GM19023 (cell line): ENCODE measurements around the gene GIPC2.
A peak's percentile ranks its signal among the peaks of the same experiment; 100 is the strongest.

Experiments used
- ATAC-seq: cut with Tn5 transposase; IDR thresholded peaks from one replicate; pipeline ENCODE4 v1.9.1; 2021; ENCODE audit warnings: mild to moderate bottlenecking, moderate library complexity; ENCODE audit not compliant: unreplicated experiment

GIPC2 gene

GRCh38 chr1:78035121-78035520 is 10.6 kb upstream of the GIPC2 start:
- ATAC-seq = no peak

GRCh38 chr1:78036450-78036849 is 9.3 kb upstream of the GIPC2 start:
- no peak for ATAC-seq

- no peak for ATAC-seq
Measured at GRCh38 chr1:78038071-78038470, 7.7 kb upstream of the GIPC2 start.

DNA sequence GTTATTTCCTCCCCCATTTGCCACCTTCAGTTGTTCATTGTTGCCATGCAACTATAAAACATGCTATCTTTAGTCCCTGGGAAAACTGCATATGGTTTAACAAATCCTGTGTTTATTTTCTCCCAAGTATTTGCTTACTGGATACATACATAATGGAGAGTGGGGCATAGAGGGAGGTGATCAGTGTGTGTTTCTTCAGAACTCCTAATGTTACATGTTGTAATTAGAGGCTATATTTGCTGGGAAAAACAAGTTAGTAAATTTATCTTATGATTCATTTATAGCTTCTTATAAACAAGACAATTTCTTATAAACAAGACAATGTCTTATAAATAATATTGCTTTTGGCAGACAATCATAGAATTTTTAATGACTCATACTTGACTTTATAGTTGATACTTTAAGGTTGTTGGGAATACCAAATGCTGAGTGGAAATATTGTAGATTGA is 7.3 kb upstream of the GIPC2 start:
- ATAC-seq = no peak

- no peak for ATAC-seq
Measured at GRCh38 chr1:78040484-78041089, 5.2 kb upstream of the GIPC2 start.

DNA sequence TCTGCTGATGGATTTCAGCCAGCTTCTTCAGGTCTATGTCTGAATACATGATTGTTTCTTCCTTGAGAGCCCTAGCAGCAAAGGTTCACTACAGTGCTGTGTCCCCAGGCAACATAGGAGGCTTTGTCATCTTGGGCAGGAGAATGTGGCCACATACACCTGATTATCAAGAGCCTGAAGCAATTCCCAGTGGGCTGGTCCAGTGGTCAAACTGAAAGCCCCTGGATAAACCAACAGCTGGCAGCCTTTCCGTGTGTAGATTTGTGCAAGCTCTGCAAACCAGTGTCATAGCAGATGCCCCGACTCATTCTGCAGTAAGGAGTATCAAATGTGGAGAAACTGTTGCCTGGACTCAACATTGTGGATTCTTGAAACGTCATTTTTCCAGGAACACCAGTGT is 2.3 kb upstream of the GIPC2 start:
- ATAC-seq = no peak

- ATAC-seq = no peak
Measured at GRCh38 chr1:78044796-78045562, 787 bp upstream of the GIPC2 start.

- ATAC-seq = no peak
Measured at GRCh38 chr1:78045563-78045925, 222 bp upstream of the GIPC2 start.

GRCh38 chr1:78047106-78047505 is 1.3 kb downstream of the GIPC2 start:
- ATAC-seq = no peak

- no peak for ATAC-seq
Measured at GRCh38 chr1:78047631-78048030, 1.9 kb downstream of the GIPC2 start.

DNA sequence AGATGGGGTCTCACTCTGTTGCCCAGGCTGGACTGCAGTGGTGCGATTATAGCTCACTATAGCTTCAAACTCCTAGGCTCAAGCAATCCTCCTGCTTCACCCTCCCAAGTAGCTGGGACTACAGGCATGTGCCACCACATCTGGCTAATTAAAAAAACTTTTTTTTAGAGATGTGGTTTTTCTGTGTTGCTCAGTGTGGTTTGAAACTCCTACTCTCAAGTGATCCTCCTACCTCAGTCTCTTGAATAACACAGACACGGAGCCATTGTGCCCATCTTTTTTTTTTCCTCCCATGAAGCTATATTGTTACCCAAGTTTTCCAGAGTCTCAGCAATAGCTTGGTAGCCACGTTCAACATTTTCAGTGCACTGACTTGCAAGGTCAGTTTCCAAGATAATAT is 2.7 kb downstream of the GIPC2 start:
- ATAC-seq = no peak

- no peak for ATAC-seq
Measured at GRCh38 chr1:78049396-78049795, 3.6 kb downstream of the GIPC2 start.

- no peak for ATAC-seq
Measured at GRCh38 chr1:78051005-78051404, 5.2 kb downstream of the GIPC2 start.

DNA sequence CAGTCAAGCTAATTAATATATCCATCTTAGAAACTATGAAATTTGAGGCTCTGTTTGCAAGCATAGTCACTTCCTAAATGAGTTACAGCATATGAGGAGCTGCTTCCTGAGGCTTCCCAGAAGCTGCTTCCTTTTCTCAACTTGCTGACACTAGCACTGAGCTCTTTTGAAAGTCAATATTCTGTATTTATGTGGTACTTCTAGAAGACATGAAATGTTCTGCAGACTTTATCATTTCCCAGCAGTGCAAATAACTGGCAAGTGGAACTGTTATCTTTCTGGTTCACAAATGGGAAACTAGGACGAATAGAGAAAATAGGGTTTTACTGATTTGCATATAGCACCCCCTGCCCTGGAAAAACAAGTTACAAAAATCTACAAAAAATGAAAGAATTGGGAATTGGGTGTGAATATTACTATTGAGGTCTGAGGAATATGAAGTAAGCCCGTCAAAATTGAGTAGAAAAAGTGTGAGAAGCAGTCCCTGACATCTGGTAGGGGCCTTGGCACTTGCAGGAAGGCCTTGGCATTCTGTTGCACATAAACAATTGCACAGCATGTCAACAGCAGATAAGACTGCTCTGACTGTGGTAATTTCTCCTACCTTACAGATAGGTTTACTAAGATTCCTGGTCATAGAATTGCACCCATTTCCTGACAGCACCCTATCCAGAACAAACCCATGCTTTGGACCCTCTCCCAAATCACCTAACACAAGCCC is 7.1 kb downstream of the GIPC2 start:
- ATAC-seq = no peak

DNA sequence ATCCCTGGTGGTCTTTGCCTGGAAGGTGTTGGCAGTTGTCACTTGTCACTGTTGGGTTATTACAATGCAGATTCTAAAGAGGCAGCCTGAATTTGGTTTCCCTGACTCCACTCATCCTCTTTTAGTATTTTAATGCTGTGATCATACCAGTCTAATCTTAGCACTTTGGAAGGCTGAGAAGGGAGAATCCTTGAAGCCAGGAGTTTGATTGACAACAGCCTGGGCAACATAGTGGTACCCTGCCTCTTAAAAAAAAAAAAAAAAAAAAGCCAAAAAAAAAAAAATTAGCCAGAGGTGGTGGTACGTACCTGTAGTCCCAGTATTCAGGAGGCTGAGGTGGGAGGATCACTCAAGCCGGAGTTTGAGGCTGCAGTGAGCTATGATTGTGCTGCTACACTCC is 7.7 kb downstream of the GIPC2 start:
- no peak for ATAC-seq

- no peak for ATAC-seq
Measured at GRCh38 chr1:78054559-78054958, 8.8 kb downstream of the GIPC2 start.

DNA sequence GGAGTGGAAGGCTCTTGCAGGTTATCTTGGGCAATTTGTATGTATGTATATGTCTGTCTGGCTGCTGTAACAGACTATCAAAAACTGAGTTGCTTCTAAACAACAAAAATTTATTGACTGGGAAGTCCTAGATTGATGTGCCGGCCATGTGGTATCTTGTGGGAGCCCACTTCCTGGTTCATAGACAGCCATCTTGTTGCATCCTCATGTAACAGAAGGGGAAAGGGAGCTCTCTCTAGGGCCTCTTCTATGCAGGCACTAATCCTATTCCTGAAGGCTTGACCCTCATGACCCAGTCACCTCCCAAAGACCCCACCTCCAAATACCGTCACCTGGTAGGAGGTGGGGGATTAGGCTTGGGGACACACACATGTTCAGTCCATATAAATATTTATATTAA is 9.2 kb downstream of the GIPC2 start:
- no peak for ATAC-seq

DNA sequence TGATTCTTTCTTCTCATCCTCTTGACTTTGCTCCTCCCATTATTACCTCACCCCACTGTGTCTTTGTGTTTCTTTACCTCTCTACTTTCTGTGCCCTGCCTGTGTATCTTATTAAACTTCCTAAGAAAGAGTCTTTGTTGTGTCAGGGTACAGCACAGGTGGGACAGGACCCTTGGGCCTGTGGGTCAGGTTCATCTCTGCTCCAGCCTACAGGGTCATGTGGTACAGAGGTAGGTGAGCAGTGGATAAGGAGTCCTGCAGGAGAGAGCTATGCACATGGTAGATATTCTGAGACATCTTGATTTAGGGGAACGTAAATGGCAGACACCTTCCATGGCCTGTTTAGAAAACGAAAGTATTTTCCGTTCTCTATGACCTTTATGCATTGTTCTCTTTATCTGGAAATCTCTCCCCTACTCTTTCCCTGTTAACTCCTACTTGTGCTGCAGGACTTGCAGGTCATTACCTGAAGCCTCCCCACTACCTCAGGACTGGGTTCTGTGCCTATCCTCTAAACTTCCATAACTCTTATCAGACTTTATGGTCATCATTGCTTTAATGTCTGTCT is 9.9 kb downstream of the GIPC2 start:
- ATAC-seq = no peak

DNA sequence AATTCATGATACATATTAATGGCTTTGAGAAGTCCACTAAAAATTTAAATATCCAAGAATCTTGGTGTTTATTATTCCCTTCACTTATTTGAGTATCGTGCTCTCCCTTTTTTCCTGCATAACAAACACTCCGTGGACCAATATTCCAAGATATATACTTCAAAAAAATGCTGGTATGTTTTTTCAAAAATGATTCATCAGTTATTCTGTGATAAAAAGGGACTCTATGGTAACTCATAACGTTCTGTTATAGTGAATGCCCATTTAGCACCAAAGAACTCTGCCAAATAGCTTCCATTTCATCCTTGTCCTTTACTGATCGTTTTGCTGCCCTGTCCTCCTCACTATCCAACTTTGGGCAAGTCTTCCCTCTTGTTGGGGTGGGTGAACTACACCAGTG is 12.9 kb downstream of the GIPC2 start:
- ATAC-seq = no peak

- ATAC-seq = peak; percentile 77
Measured at GRCh38 chr1:78060857-78061563, 15.2 kb downstream of the GIPC2 start.

DNA sequence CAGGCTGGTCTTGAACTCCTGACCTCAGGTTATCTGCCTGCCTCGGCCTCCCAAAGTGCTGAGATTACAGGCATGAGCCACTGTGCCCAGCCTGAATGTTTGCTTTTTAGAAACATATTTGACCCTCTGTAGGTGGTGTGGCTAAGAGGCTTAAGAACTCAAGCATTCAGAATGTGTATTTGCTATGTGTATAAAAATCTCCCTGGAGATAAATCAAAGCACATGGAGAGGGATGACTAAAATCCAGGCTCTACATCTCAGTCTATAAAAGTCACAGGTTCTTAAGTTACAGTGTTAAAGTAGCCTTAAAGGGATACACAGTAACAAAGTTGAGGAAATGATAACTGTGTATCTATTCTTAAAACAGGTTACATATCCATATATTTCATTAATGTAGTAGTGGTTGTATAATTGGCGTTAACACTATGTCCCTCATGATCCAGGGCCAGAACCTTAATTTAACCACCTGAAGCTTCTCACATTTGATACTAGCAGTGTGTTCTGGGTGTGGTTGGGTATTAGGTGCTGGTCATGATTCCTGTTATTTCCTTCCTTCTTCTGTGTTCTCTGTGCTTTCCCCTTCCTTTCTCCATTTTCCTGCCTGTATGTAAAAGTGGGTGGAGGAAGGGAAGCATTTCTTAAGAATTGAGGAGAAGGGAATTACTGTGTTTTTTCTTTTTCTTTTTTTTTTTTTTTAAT is 16.2 kb downstream of the GIPC2 start:
- no peak for ATAC-seq
